Measurements from ENCODE around the gene HTT. TPM values are rescaled to one million over a fixed set of nuclear protein-coding genes. Genes with fewer than 3 reads are reported as not detected.

Gene HTT
- total RNA-seq, 1 experiment from 2014 or later, result 17.2 TPM

- in situ Hi-C loops (cut with HindIII; ENCODE audit: low pct_unique_long_range_greater_than_20kb, low sequenced_read_pairs), result no loop called here
These were observed 157.0 kb downstream of the HTT start for GRCh38 chr4:3231471-3231870.

GRCh38 chr4:3232001-3232400 lies 157.5 kb downstream of the HTT start:
- no peak for DNase-seq (ENCODE audit: low read depth, low spot score)
- in situ Hi-C loops (cut with HindIII; ENCODE audit: low pct_unique_long_range_greater_than_20kb, low sequenced_read_pairs), result no loop called here

More at GRCh38 chr4:3231471-3231870, 157.0 kb downstream of the HTT start:
- DNase-seq (ENCODE audit: low read depth, low spot score), result no peak

- in situ Hi-C loops (cut with HindIII; ENCODE audit: low pct_unique_long_range_greater_than_20kb, low sequenced_read_pairs), result no loop called here
- DNase-seq (ENCODE audit: low read depth, low spot score), result no peak
These were observed 158.4 kb downstream of the HTT start for GRCh38 chr4:3232871-3233271.

GRCh38 chr4:3233391-3234071 lies 159.1 kb downstream of the HTT start:
- DNase-seq (ENCODE audit: low read depth, low spot score), result no peak
- in situ Hi-C loops (cut with HindIII; ENCODE audit: low pct_unique_long_range_greater_than_20kb, low sequenced_read_pairs), result no loop called here

- in situ Hi-C loops (cut with HindIII; ENCODE audit: low pct_unique_long_range_greater_than_20kb, low sequenced_read_pairs), result no loop called here
These were observed 159.9 kb downstream of the HTT start for GRCh38 chr4:3234171-3235029.

GRCh38 chr4:3235030-3235345 lies 160.5 kb downstream of the HTT start:
- in situ Hi-C loops (cut with HindIII; ENCODE audit: low pct_unique_long_range_greater_than_20kb, low sequenced_read_pairs), result no loop called here
- no peak for DNase-seq (ENCODE audit: low read depth, low spot score)

More at GRCh38 chr4:3234171-3235029, 159.9 kb downstream of the HTT start:
- DNase-seq (ENCODE audit: low read depth, low spot score), result no peak

GRCh38 chr4:3235581-3235980 lies 161.1 kb downstream of the HTT start:
- in situ Hi-C loops (cut with HindIII; ENCODE audit: low pct_unique_long_range_greater_than_20kb, low sequenced_read_pairs), result no loop called here
- no peak for DNase-seq (ENCODE audit: low read depth, low spot score)

- in situ Hi-C loops (cut with HindIII; ENCODE audit: low pct_unique_long_range_greater_than_20kb, low sequenced_read_pairs), result no loop called here
These were observed 161.9 kb downstream of the HTT start for GRCh38 chr4:3236326-3236878.

GRCh38 chr4:3237266-3237665 lies 162.8 kb downstream of the HTT start:
- DNase-seq (ENCODE audit: low read depth, low spot score), result no peak
- in situ Hi-C loops (cut with HindIII; ENCODE audit: low pct_unique_long_range_greater_than_20kb, low sequenced_read_pairs), result no loop called here

More at GRCh38 chr4:3236326-3236878, 161.9 kb downstream of the HTT start:
- no peak for DNase-seq (ENCODE audit: low read depth, low spot score)

- in situ Hi-C loops (cut with HindIII; ENCODE audit: low pct_unique_long_range_greater_than_20kb, low sequenced_read_pairs), result no loop called here
- DNase-seq (ENCODE audit: low read depth, low spot score), result no peak
These were observed 163.5 kb downstream of the HTT start for GRCh38 chr4:3237712-3238560.

- no peak for DNase-seq (ENCODE audit: low read depth, low spot score)
- in situ Hi-C loops (cut with HindIII; ENCODE audit: low pct_unique_long_range_greater_than_20kb, low sequenced_read_pairs), result no loop called here
These were observed 164.2 kb downstream of the HTT start for GRCh38 chr4:3238721-3239120.

GRCh38 chr4:3239303-3239702 lies 164.8 kb downstream of the HTT start:
- in situ Hi-C loops (cut with HindIII; ENCODE audit: low pct_unique_long_range_greater_than_20kb, low sequenced_read_pairs), result no loop called here
- no peak for DNase-seq (ENCODE audit: low read depth, low spot score)

GRCh38 chr4:3239998-3240920 lies 165.8 kb downstream of the HTT start:
- in situ Hi-C loops (cut with HindIII; ENCODE audit: low pct_unique_long_range_greater_than_20kb, low sequenced_read_pairs), result no loop called here
- DNase-seq (ENCODE audit: low read depth, low spot score), result no peak

GRCh38 chr4:3240936-3241522 lies 166.5 kb downstream of the HTT start:
- in situ Hi-C loops (cut with HindIII; ENCODE audit: low pct_unique_long_range_greater_than_20kb, low sequenced_read_pairs), result no loop called here
- DNase-seq (ENCODE audit: low read depth, low spot score), result no peak

GRCh38 chr4:3241898-3242524 lies 167.5 kb downstream of the HTT start:
- no peak for DNase-seq (ENCODE audit: low read depth, low spot score)
- in situ Hi-C loops (cut with HindIII; ENCODE audit: low pct_unique_long_range_greater_than_20kb, low sequenced_read_pairs), result no loop called here

GRCh38 chr4:3243136-3243780 lies 168.8 kb downstream of the HTT start:
- in situ Hi-C loops (cut with HindIII; ENCODE audit: low pct_unique_long_range_greater_than_20kb, low sequenced_read_pairs), result no loop called here
- DNase-seq (ENCODE audit: low read depth, low spot score), result no peak
